ENCODE data around the gene KCNJ10.

The KCNJ10 gene

DNA sequence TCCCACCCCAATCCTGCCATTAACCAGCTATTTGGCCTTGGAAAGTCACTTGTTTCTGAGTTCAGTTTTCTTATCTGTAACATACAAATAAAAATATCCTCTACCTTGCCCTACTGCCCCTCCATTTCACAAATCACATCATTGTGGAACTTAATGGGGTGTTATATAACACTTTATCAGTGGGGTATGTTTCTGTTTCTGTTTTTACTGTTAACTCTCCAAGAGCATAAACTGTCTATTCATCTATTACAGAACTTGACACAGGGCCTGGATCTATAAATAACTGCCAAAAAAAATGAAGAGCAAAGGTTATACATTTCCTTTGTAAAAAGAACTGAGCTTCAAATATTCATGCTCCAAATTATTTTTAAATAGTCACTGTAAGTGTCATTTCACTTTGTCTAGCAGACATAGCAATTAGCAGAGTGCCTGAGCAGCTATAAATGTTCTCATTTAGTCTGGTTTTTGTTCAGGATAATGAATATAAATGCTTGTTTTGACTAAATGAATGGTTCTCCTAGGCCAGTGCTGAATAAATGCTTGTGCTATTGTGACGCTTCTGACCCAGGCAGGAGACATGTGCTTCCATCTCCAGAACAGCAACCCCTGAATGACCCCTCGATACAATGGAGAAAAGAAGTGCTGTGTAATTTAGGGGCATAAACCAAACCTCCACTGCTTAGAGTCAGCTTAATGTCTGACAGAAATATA is 45.6 kb downstream of the KCNJ10 start:
- DNase-seq (ENCODE audit: low spot score), result no peak

DNA sequence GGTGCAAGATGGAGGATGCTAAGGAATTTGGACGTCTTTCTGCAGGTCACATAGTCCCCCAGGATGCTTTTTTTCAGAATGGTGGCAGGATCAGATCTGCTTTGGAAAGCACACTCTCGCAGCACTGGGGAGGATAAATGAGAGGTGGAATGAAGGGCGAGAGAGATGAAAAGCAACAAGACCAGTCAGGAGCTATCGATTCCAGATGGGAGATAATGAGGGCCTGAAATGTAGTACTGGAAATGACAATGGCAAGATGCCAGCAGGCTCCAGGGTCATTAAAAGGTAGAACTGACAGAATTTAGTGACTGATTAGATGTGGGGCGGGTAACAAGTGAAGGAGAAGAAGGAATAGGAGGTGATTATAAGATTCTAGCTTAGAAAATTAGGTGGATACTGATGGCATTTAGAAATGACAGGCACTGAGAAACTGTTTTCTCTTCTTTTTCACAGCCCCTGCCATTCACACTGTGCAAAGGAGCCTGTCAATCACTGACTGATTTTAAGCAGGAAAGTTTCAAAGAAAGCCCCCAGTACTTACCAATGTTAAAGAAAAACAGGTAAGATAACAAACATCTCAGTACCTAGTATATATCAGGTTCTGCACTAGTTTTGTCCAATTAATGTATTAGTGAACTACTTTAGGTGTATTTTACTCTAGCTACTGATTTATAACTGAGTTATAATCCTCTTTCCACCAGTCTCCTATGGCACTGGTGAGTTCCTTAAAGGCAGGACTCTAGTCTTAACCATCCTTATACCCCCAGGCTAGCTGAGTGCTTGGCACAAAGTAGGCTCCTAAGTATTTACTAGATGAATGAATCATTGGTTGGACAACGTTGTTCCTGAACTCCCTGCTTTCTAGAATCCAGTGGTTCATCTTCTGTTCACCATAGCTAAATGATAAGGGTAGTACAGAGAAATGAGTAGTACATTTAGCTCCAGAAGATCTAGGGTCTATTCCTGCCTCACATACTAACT is 47.3 kb downstream of the KCNJ10 start:
- no peak for DNase-seq (ENCODE audit: low spot score)

DNA sequence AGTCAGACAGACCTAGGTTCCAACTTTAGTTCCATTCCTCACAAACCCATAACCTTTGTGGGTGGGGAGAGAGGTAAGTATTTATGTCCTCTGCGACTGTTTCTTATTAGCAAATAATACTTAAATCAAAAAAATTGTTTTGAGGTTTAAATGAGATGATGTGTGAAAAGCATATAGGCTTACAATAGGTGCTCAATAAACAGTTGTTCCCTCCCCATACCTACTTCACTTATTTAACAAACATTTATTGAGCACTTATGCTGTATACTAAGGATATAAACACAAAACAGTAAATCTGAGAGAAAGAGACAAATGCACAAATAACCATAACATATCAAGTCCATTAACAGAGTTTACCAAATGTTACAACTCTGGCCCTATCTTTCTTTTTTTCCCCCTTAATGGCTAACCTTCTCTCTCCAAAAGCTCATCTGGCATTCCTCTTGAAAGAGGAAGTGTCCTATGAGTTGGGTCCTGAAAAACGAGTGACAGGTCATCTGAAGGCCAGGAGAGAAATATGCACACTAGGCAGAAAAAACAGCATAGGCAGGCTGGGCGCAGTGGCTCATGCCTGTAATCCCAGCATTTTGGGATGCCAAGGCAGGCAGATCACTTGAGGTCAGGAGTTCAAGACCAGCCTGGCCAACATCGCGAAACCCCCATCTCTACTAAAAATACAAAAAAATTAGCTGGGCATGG is 48.4 kb downstream of the KCNJ10 start:
- DNase-seq (ENCODE audit: low spot score), result no peak

DNA sequence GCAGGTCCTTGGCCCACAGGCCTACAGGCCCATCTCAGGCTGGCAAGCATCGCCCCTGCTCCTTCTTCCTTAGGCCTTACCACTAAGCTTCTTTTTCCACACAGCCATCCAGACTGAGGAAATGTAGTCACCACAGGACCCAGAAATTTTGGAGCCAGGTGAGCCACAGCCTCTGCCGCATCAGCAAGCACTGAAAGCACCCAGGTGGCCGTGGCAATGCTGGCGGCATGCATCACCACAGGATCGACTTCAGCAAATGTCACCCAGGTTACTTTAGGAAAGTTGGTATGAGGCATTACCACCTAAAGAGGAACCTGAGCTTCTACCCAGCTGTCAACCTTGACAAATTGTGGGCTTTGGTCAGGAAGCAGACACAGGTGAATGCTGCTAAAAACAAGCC is 49.8 kb downstream of the KCNJ10 start:
- no peak for DNase-seq (ENCODE audit: low spot score)

DNA sequence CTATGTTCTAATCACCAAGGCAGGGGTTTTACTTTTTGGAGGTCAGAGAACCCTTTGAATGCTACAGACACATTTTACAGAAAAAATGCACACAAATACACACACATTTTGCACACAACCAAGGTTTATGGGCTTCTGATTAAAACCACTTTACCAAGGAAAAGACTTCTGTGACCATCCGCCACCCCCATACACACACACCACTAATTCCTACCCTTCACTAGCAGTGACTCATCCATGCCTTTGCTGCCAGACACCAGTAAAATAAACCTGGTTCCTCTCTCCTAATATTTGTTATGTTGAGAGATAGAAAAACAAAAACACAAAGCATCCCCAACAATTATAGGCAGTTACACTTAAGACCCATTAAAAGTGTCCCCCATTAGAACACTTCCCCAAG is 51.1 kb downstream of the KCNJ10 start:
- DNase-seq (ENCODE audit: low spot score), result no peak

DNA sequence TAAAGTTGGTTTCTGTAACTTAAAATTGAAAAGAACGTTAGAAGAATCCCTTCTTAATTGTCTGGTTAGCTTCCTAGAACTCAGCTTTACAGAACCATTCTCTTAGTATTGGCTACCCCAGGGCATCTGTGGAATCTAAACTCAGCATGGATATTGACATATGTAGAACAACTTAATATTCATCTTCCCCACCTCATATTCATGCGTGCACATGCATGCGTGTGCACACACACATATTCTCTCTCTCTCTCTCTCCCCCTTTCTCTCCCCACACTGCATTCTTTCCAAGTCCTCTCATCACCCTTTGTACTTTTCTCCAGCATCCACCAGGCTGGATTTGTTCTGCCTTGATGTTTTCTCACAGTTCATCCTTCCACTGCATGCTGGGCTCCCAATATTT is 51.6 kb downstream of the KCNJ10 start:
- DNase-seq (ENCODE audit: low spot score), result no peak

GRCh38 chr1:160017592-160017991 is 52.4 kb downstream of the KCNJ10 start:
- DNase-seq (ENCODE audit: low spot score), result no peak

- DNase-seq (ENCODE audit: low spot score), result no peak
Measured at GRCh38 chr1:160011781-160012180, 58.2 kb downstream of the KCNJ10 start.

DNA sequence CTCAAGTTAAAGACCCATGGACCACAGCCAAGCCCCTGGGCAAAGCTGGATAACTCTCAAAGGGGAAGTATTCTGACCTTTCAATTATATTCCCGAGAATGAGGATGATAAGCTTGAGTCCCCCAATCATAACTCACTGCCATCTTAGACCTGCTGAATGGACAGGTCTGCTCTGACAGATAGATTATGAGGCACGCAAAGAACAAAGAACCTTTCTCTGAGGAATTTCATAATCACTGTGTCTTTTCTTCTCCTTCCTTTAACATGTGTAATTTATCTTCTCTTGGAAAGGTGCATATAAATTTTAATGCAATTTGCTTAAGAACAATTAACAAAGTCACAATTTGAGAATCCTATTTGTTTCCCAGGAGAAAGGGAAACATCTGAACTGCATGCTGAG is 60.2 kb downstream of the KCNJ10 start:
- DNase-seq (ENCODE audit: low spot score), result no peak

- DNase-seq (ENCODE audit: low spot score), result no peak
Measured at GRCh38 chr1:160009081-160009480, 60.9 kb downstream of the KCNJ10 start.

- peak; percentile 34 for DNase-seq (ENCODE audit: low spot score)
Measured at GRCh38 chr1:160007577-160008200, 62.3 kb downstream of the KCNJ10 start.

GRCh38 chr1:160006312-160006940 is 63.5 kb downstream of the KCNJ10 start:
- peak; percentile 58 for DNase-seq (ENCODE audit: low spot score)

- no peak for DNase-seq (ENCODE audit: low spot score)
Measured at GRCh38 chr1:160005070-160005469, 64.9 kb downstream of the KCNJ10 start.

- DNase-seq (ENCODE audit: low spot score), result no peak
Measured at GRCh38 chr1:160004425-160004824, 65.5 kb downstream of the KCNJ10 start.

GRCh38 chr1:160004001-160004400 is 66.0 kb downstream of the KCNJ10 start:
- DNase-seq (ENCODE audit: low spot score), result no peak

GRCh38 chr1:160001440-160001839 is 68.5 kb downstream of the KCNJ10 start:
- DNase-seq (ENCODE audit: low spot score), result no peak

DNA sequence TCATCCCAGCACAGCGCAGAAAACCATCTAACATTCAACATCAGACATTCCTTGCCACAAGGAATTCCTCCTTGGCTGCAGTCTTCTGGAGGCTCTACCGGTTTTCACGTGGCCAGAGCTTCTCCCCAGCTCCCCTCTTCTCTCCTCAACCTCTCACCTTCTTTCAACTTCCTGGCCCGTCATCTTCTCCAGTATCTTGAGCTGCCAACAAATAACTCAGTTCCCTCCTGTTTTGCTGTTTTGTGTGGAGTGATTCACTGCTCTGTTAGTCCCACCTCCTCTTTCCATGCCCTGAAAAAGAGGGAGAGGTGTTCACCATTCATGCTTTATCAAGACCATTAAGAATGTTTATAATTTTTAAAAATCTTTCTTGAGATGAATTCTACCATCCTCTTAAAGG is 70.8 kb downstream of the KCNJ10 start:
- DNase-seq (ENCODE audit: low spot score), result no peak

DNA sequence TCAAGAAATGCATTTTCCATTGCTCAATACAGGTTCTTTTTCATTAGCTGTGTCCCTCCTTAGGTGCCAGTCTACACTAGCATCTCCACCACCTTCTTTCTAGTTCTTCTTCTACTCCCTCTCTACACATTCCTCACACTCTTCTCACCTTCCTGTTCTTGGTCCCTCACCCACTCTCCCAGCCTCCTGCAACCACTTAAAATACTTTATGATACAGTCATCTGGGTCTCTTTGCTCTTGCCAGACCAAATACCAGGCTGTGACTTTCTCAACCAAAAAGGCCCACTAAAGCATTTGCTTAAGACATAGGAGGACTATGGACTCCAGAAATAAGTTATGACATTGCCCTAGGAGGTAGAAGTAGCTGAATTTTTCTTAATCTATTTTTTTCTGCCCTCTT is 73.3 kb downstream of the KCNJ10 start:
- DNase-seq (ENCODE audit: low spot score), result no peak

DNA sequence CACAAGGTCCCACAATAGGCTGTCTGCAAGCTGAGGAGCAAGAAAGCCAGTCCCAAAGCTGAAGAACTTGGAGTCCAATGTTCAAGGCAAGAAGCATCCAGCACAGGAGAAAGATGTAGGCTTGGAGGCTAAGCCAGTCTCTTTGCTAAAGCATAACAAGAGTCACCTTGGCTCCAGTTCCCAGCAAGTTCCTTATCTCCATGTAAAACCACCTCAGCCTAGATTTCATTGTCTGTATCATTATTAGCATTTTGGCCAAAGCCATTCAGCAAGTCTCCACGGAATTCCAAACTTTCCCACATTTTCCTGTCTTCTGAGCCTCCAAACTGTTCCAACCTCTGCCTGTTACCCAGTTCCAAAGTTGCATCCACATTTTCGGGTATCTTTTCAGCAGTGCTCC is 75.1 kb downstream of the KCNJ10 start:
- no peak for DNase-seq (ENCODE audit: low spot score)

GRCh38 chr1:159993911-159994310 is 76.0 kb downstream of the KCNJ10 start:
- no peak for DNase-seq (ENCODE audit: low spot score)

DNA sequence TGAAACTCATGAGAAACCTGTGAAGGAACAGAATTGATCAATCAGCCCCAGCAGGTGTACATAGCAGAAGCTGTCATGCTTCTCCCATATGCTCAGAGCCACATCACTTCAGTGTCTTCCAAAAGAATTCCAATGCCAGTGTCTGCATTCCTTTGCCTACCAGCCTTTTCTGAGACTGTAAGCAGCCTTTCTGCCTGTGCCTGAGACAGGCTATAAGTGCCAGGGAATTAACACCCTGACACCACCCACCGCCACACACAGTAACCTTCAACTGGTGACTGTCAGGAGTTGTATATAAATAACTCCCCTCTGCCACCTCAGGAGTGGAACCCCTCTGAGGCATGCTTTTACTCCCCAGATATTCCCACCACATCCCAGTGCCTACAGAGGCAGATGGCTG is 77.8 kb downstream of the KCNJ10 start:
- no peak for DNase-seq (ENCODE audit: low spot score)

- DNase-seq (ENCODE audit: low spot score), result peak; percentile 26
Measured at GRCh38 chr1:159991513-159991912, 78.4 kb downstream of the KCNJ10 start.
